Measurements from ENCODE around the gene TLE2.

GRCh38 chr19:2949939-2950285 is 79.2 kb downstream of the TLE2 start:
- TF ChIP-seq CTCF (IDR thresholded peaks at IDR 0.05) = no peak
- TF ChIP-seq EZH2 (IDR thresholded peaks at IDR 0.05) = no peak

All from neural progenitor cell (in vitro differentiated cells).